Measurements from ENCODE around the gene LRRC74A.
A peak's percentile ranks its signal among the peaks of the same experiment; 100 is the strongest.

LRRC74A gene

DNA sequence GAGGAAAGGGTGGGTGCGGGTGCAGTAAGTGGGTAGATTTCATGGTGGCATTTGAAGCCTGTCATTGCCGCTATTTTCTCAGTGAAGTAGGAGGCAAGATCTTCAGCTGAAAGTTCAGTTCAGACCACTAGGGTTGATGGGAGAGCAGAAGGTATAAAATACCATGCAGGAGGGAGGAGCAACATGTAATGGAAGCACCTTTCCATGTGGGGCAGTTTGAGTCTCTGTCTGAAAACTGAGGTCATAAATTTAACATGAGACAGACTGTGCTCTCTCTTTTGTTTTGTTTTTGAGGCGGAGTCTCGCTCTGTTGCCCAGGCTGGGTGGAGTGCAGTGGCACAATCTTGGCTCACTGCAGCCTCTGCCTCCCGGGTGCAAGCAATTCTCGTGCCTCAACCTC is 22.7 kb downstream of the LRRC74A start:
- DNase-seq (ENCODE audit: low spot score): no peak

DNA sequence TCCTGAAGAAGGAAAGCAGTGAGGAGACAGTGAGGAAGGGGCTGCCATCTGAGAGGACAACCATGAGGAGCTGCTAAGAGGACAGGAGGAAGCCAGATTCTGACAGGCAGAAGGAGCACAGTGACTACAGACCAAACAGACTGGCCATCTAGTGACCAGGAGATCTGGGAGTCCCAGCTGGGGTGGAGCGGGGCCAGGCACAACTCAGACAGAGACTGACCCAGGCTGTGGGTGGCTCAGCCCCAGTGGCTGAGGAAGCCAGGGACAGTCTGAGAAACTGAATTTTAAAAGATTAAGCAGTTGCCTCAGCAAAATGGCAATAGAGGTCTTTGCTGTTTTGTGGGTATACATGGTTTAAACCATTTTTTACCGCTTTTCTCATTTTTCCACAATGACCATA is 28.9 kb downstream of the LRRC74A start:
- no peak for DNase-seq (ENCODE audit: low spot score)

DNA sequence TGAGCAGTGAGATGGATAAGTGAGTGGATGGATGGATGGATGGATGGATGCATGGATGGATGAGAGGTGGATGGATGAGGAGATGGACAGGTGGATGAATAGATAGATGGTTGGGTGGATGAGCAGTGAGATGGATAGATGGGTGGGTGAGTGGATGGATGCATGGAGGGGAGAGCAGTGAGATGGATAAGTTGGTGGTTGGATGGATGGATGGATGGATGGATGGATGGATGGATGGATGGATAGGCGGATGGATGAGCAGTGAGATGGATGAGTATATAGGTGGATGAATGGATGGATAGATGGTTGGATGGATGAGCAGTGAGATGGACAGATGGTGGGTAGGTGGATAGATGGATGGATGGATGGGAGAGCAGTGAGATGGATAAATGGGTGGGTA is 30.6 kb downstream of the LRRC74A start:
- no peak for DNase-seq (ENCODE audit: low spot score)

DNA sequence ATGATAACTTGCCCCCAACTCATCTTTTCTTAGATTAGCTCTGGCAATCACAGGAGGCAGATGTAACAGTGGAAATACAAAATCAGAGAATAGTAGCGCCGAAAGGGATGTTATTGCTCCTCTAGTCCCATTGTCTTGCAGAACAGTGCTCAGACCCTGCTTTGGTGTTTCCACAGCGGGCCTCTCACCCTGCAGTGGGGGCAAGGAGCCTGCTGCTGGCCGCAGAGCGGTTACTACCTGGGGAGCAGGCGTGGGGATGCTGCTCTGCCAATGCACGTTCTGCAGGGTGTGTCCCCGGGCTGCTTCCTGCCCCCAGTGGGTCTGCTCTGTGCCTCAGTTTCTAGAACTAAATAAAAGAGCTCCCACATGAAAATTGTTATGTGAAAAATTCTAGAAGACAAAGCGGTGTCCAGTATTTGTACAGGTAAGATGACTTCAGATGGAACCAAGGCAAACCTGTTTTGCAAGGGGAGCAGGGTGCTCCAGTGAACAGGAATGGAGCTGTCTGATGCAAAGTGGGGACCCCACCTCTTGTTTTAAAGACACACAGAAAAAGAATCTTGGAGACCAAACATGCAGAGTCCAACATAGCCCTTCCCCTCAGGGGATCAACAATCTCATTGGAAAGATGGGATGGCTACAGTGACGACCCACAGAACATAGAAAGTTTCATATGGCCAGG is 35.5 kb downstream of the LRRC74A start:
- no peak for DNase-seq (ENCODE audit: low spot score)

DNA sequence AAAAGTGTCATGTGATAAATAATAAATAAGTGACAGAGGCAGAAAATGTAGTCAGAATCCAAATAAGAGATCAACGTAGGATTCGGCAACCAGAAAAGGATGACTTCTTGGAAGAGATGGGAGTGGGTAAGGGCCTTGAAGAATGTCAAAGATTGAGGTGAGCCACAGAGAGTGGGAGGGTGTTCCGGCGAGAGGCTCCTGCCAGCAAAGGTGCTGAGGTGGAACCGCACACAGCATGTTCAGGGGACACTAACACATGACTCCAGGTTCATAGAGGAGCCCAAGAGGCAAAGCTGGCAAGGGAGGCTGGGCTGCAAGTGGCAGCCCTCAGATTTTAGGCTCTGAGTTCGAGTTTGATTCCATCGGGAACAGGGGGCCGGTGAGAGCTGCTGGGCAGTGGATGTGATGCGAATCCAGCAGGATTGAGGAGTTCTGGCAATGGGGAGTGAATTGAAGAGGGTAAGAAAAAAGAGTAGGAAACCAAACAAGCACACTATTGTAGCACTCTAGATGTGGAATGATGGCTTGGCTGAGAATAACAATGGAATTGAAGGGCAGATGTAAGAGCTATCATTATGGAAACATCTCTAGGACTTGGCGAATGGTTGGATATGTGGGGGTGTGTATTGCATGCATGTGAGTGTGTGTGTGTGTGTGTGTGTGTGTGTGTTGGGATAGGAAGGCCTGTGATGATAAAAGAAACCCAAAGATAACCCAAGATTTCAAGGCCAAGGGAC is 36.5 kb downstream of the LRRC74A start:
- no peak for DNase-seq (ENCODE audit: low spot score)

DNA sequence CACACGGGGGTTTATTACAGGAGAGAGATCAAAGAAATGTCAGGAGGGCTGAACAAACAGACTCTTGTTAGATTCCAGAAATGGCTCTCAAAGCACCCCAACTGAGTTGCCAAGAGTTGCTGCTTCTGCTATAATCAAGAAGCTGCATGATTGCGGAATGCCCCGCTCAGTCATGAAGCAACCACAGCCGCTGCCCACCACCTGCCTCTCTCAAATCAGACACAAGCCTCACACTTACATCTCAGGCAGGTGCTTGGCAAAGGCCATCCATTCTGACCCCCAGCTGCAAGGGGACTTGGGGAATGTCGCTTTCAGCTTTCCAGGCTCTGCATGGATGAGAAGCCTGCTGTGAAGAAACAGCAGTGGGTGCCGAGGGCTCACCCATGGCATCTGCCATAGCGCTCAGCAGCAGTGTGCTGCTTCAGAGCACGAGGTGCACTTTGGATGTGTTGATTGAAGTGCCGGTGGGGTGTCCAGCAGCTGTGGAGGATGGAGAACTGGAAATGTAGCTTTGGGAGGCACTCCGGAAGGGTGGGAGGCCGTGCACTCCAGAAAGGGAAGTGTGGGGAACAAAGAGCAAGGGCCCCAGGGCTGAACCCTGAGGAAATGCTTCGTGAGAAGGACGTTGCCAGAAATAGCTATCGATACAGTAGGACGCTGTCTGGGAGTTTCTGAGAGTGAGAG is 37.7 kb downstream of the LRRC74A start:
- no peak for DNase-seq (ENCODE audit: low spot score)

DNA sequence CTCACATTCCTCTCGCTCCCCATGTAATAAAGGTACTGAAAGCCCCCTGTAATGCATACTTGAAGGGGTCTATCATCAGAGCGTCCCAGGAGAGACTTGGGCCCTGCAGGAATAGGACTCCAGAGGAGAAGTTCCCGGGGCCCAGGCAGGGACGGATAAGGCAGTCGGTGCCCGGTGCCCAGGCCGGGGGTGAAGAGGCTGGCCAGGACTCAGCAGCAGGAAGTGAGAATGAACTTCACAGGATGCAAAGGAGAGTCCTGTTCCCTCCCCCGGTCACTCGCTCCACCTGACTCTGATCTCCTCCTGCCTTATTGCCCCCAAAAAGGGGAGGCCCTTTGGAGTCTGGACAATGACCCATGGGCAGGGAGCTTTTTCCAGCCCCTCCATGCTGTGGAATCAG is 40.2 kb downstream of the LRRC74A start:
- no peak for DNase-seq (ENCODE audit: low spot score)

DNA sequence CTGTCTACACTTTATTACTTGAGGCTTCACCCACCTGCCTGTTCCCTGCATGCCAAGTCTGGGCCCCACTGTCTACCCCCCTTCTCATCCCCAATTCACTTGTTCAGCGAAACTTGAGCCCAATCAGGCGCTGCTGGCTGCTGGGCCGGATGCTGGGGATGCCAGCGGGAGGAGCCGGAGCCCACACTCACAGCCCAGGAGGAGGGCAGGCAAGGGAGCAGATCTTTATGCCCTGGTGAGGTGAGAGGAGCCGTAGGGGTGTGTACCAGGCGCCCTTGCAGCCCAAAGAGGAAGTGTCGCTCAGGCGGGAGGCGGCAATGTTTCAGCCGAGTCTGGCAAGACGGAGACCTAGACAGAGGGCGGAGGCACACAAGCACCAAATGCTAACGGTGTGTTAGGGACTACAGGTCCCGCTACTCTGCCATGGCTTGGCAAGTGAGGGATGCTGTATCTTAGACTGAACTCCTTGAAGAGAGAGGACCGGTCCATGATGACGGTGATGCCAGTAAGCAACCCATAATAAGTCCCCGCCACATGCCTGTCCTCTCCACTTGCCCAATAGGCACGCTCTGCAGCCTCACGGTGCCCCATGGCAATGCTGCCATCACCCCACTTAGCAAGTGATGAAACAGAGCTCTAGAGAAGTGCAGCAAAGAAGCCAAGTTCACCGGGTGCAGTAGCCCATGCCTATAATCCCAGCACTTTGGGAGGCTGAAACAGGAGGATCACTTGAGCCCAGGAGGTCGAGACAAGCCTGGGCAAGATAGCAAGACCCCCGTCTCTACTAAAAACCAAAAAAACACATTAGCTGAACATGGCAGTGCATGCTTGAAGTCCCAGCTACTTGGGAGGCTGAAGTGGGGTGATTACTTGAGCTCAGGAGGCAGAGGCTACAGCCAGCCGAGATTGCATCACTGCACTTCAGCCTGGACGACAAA is 41.6 kb downstream of the LRRC74A start:
- no peak for DNase-seq (ENCODE audit: low spot score)

DNA sequence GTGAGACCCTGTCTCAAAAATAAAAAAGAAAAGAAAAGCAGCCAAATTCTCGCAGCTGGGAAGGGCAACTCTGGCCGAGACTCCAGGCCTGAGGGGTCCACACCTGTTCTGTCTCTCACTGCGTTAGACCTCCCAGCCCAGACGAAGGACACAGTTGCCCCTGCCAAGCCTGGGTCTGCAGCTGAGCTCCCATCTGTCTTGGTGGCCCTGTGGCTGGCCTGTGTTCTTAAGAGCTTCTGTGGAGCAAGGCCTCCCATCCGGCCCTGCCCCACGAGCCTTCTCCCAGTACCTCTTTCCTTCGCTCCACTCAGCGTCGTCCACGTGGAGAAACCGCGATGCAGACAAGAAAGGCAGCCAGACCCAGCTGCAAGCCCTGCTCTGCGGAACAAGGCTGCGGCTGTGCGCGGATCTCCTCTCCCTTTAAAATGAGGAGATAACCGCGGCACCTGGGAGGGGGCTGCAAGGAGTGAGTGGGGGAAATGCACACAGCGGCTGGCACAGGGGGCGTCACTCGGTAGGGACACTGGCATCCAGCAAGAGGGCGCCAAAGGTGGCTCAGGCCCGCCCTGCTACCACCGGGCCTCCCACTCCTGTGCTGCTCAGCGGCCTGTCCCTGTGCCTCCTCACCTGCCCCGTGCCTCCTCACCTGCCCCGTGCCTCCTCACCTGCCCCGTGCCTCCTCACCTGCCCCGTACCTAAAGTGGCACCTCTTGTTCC is 42.4 kb downstream of the LRRC74A start:
- DNase-seq (ENCODE audit: low spot score): no peak

DNA sequence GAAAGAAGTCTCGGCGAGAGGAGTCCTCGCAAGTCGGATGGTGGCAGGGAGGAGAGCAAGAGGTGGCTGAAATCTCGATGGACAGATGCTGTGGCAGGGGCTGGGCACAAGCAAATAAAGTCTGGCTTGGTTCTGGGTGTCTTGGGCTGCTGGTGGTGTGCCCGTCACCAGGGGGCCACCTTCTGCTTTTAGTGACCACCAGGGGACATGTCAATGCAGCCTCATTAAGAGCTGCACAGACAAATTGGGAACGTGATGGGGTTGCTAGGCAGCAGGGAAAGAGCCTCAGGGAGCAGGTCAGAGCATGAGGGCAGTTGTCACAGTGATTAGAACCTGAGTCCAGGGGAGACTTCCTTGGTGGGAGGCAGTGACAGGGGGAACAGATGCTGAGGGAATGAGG is 44.0 kb downstream of the LRRC74A start:
- DNase-seq (ENCODE audit: low spot score): no peak

DNA sequence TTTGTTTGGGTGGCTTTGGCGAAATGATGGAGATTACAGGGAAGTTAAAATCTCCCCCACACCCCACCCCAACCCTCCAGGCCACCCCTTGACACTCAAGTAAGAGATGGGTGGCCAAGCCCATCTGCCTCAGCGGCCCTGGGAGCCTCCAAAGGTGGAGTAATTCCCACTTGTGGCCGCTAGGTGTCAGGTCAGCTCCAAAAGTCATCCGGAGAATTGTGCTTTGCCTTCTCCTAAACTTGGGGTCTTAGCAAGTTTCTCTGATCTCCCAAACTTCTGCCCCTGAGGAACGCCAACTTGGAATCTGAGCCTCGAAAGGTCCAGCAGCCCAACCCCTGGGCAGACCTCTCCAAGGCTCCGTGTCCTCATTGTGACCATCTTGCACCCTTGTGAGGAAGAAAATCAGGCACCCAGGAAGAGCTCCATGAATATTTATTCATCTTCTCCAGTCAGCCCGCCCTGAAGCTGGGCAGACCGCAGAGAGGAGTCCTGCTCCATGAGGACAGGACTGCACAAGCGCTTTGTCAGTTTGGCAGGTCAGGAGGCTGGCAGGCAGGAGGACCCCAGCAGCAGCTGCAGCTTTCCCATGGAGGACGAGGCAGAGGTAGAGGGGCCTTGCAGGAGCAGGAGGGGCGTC is 46.7 kb downstream of the LRRC74A start:
- peak; percentile 72 for DNase-seq (ENCODE audit: low spot score)

DNA sequence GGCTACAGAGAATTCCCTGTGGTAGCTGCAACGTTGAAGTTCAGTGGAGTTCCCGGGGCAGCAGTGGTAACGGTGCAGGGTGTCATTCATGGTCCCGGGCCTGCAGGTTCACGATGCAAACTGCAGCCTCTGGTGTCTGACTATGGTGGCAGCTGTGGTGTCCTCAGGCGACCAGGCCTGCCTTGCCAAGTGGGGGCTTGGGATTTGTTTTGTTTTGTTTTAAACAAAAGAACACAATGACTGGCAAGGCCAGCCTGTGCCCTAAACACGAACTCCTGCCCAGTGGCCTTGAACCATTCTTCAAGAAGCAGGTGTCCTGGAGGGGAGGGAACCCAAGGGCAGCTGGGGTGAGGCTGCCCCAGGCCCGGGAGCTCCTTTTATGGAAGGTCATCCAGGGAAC is 48.5 kb downstream of the LRRC74A start:
- no peak for DNase-seq (ENCODE audit: low spot score)

DNA sequence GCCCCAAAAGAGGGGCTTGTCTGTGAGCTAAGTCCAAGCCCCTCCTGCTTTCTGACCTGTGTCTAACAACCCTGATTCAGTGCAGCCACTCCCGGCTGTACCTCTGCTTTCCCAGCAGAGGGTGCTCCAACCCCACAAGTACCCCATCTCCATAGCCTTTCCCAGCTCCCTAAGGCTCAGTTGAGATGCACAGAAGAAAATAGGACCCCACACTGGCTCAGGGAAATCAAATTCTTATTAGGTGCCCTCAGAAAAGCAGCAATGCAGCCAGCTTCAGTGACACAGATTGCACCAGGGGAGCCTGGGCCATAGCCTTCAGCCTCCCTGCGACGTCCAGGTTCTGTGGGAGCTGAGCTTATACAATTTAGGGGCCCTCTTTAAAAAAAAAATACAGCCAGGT is 49.9 kb downstream of the LRRC74A start:
- peak; percentile 88 for DNase-seq (ENCODE audit: low spot score)

DNA sequence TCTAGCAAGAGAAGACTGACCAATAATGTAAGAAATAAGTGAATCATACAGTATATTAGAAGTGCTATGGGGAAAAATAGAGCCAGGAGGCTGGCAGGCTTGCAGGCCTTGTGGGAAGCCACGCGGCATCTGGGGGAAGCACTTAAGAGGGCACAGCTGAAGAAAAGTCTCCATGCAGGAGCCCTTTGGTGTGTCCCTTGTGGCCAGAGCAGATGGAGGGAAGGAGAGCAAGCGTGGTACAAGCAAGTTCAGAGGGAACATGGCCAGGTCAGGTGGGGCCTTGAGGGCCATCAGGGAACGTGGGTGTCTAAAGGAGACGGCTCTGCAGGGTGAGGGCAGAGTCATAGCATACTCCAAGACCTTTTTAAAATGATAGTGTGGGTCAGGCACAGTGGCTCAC is 51.7 kb downstream of the LRRC74A start:
- DNase-seq (ENCODE audit: low spot score): no peak

DNA sequence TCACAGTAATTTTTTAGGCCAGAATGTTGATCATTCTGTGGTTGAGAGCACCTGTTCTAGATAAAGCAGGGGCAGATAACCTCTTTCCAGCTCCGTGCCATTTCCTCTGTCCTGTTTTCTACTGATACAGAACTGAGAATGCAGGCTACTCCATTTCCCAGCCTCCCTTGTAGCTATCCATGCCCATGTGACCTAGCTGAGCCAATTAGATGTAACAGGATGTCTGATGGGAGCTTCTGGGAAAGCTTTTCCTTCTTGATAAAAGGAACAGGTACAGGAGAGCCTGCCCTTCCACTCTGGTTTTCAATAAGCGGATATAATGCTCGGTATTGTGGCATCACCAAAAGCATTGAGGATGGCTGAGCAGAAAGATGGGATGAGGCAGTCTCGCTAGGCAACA is 54.2 kb downstream of the LRRC74A start:
- DNase-seq (ENCODE audit: low spot score): no peak

DNA sequence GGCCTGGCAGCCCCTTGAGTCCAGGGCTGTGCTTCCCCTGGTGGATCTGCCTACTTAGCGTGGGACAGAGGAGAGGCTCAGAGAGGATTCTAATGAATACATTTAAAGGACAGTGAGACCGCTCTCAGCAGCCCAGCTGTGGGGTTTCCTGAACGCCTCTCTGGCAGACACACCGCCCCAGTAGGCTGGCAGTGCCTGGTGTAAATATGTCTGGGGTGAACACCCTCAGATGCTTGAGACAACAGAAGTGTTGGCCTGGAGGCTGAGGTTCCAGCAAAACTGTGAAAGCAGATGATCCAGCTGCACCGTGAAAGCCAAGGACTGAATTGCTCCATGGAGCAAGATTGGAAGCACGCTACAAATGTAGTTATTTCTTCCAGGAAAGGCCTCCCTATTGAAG is 55.1 kb downstream of the LRRC74A start:
- no peak for DNase-seq (ENCODE audit: low spot score)

DNA sequence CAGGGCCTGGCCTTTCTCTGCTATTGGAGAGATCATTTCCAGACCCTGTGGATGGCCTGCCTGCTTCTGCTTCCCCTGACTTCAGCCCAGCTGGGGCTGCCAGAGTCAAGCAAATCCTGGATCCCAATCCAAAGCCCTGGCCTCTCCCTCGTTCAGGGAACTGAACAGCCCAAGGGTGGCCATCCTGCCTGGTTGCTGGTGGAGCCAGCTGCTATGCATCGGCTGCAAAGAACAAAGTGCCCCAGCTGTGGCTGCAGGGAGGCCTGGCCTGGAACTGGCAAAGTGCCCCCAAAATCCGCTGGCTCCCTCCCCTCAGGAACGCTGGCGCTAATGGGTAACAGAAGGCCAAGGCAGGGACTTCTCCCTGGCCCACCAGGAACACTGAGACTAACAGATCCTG is 56.4 kb downstream of the LRRC74A start:
- no peak for DNase-seq (ENCODE audit: low spot score)

DNA sequence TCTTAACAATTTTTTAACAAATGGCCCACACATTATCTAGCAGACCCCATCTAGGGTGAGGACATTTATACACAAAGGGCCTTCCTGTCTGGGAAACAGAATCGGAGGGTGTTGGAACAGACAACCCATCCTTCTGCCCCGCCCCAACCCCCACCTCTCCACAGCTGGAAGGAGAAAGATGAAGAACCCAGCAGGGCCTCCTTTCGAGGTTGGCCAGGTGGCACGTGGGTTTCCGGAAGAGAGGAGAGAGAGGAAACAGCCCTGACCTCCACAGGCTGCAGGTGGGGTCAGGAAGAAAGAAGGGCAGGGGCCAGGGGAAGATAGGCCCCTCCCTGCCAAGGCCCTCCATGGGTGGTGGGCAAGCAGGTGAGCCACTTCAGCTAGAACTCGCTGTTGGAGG is 57.2 kb downstream of the LRRC74A start:
- no peak for DNase-seq (ENCODE audit: low spot score)

DNA sequence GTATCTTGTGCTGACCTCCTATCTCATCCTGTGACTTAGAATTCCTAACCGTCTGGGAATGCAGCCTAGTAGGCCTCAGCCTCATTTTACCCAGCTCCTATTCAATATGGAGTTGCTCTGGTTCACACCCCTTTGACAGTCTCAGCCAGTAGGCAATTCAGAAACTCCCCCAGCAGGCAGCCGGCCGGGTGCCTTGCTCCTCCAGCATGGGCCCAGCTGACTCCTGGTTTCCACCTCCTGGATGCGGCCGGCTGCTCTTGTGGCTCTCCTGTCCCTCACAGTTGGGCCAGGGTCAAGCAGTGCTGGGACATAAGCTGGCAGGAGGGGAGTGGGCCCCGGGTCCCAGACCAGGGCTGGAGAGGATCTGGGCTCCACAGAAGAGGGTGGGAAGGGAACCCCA is 58.2 kb downstream of the LRRC74A start:
- DNase-seq (ENCODE audit: low spot score): no peak

DNA sequence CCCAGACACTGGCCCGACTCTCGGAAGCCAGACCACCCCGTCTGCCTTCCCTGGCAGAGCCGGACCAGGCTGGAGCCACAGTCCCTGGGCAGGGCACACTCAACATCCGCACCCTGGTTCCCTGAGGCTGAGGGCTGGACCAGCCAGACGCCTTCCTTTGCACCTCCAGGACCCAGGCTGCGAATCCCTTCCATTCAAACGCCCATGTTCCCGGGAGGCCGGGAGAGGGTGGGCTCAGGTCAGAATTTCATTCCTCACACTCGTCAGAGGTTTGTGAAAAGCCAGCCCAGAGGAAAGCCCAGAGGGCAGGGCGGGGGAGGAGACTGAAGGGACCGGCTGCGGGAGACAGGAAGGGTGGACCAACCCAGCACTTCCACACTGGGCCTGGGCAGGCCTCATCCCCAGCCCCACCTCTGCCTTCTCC is 58.7 kb downstream of the LRRC74A start:
- no peak for DNase-seq (ENCODE audit: low spot score)

DNA sequence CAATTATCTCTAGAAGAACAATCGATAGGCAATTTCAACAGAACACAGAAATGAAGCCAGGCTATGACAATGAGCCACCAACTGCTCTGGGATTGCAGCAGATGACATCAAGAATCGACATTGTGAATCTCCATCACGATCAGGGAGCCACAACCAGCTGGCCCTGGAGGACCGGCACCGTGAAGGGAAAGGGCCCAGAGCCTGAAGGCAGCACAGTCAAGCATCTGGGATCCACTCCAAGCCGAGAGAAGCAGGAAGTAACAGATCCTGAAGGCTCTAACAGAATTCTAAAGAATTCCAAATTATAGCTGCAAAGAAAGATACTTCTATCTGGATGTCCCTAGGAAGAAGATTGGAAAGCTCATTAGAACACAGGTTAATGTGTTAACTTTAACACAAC is 61.0 kb downstream of the LRRC74A start:
- DNase-seq (ENCODE audit: low spot score): no peak

Data from hepatic stellate cell (primary cell).